ENCODE data around the gene NPFF. TPM values are rescaled to one million over a fixed set of nuclear protein-coding genes. Genes with fewer than 3 reads are reported as not detected.

The NPFF gene
- total RNA-seq, 1 donor from 2014 or later, result not detected

DNA sequence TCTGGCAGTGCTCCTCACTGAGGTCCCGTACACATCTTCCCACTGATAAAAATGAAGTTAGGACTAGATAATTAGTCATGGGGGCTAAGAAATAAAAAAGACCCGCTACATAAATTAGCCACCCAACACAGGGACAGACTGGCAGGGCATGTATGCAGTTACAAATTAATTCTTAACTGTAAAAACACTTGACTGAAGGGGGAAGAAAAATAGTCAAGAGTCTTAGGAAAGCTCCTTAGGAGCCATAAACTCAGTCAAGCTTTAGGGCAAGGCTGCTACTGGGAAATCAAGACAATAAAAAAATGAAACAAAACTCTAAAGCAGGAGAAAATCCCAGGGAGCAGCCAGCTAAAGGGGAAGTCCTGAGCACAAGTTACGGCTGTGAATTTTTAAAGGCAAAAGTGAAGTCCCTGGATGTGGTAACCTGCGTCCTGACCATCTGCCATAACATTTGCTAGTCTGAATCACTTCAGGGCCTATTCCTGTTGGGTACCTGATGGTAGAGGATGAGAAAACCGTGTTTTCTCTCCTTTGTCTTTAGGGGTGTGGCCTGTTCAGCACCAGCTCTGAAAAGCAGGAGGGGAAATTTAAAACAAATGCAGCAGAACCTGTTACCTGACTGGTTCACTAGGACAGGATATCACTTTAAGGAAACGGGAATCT lies 7.5 kb upstream of the NPFF start:
- DNase-seq (ENCODE audit: low read depth), result no peak

- DNase-seq (ENCODE audit: low read depth), result no peak
Measured at GRCh38 chr12:53513712-53514410, 6.6 kb upstream of the NPFF start.

DNA sequence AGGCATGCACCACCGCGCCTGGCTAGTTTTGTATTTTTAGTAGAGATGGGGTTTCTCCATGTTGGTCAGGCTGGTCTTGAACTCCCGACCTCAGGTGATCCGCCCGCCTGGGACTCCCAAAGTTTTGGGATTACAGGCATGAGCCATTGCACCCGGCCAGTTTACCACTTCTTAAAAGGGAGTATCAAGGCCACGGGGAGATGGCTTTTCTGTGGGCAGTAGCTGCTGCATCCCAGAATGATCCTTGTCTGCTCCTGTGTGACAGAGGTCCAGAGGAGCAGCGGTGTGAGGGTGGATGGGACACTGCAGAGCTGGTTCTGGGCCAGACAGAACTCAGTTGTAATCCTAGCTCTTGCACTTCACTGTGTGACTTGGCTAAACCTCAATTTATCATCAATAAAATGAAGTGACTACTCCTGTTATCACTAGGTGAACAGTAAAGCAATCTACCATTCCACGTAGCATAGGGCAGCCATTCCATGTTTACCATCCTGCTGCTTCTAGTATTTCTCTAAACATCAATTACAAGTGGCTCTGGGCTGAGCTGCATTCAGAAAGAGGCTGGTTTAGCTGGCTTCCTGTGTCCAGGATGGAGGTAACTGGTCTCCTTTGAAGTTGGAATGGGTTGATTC lies 3.0 kb upstream of the NPFF start:
- DNase-seq (ENCODE audit: low read depth), result no peak

- DNase-seq (ENCODE audit: low read depth), result peak; percentile 59
Measured at GRCh38 chr12:53508534-53509170, 1.4 kb upstream of the NPFF start.

GRCh38 chr12:53507603-53507885 lies 260 bp upstream of the NPFF start:
- no peak for DNase-seq (ENCODE audit: low read depth)

- DNase-seq (ENCODE audit: low read depth), result no peak
Measured at GRCh38 chr12:53506450-53506785, 866 bp downstream of the NPFF start.

DNA sequence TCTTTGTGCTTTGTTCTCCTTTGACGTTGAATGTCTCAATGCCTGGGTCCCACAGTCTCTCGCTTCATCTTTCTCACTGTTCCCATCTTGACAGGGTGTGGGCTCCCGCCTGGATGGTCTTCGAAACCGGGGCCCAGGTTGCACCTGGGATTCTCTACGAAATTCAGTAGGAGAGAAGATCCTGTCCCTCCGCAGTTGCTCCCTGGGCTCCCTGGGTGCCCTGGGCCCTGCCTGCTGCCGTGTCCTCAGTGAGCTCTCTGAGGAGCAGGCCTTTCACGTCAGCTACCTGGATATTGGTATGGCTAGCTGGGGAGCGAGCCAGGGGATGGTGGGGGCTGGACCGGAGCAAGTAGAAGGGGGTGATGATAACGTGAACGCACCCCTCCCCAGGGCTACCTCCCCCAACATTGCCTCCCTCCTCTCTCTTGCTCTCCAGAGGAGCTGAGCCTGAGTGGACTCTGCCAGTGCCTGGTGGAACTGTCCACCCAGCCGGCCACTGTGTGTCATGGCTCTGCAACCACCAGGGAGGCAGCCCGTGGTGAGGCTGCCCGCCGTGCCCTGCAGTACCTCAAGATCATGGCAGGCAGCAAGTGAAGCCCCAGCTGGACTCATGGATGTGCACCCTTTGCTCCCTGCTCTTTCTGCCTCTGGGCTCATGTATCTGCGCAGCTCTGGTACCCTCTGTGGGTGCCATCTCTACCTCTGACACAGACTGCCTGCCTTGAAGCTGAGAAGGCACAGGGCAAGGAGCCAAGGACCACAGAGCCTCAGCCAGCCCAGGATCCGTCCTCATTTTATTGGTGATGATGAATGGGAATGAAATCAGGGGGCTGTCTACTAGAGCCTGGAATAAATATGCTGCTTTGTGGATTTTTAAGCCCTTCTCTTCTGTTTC lies 1.5 kb downstream of the NPFF start:
- DNase-seq (ENCODE audit: low read depth), result no peak

- no peak for DNase-seq (ENCODE audit: low read depth)
Measured at GRCh38 chr12:53505086-53505485, 2.2 kb downstream of the NPFF start.

GRCh38 chr12:53504004-53504920 lies 3.0 kb downstream of the NPFF start:
- DNase-seq (ENCODE audit: low read depth), result no peak

DNA sequence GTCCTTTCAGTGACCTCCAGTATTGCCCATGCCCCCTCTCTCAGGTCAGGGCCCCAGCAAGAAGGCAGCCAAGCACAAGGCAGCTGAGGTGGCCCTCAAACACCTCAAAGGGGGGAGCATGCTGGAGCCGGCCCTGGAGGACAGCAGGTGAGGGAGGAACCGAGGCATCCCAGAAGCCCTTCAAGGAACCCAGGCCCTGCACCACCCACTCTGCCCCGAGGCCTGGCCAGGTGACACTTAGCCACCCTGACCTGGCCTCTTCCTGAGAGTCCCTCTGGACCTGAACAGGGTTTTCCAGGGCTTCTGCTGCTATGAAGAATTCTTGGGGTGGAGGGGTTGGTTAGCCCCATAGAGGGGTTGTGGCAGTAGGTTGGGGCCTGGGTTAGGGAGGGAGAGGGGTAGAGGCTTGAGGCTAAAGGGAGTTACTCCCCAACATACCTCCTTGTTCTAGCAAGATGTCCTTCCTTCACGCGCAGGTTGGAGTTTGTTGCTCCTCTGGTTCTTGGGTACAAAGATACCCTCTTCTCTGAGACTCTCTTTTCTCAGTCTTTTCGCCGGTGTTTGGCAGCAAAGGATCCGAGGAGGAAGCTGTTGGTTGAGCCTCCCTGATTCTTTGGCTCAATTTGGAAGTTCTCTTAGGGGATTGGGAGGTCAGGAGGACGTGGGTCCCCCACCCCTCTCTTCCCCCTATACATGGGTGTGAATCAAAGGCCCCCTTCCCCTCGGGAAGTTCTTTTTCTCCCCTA lies 4.1 kb downstream of the NPFF start:
- DNase-seq (ENCODE audit: low read depth), result no peak

DNA sequence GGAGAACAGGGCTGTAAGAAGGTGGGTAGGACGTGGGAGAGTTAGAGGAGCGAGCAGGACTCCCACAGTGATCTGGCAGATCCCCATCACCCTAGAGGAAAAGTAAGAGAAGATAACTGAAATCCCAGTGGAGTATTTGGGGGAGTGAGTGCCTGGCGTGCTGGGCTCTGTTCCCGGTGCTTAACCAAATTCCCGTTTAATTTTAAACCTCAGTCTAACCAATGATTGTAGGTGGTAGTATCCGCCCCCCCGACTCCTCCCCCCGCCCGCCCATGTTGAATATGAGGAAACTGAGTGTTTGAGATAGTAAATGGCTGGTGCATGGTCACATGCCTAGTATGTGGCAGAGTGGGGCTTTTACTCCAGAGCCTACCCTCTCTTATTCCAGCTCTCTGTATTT lies 5.0 kb downstream of the NPFF start:
- DNase-seq (ENCODE audit: low read depth), result no peak

DNA sequence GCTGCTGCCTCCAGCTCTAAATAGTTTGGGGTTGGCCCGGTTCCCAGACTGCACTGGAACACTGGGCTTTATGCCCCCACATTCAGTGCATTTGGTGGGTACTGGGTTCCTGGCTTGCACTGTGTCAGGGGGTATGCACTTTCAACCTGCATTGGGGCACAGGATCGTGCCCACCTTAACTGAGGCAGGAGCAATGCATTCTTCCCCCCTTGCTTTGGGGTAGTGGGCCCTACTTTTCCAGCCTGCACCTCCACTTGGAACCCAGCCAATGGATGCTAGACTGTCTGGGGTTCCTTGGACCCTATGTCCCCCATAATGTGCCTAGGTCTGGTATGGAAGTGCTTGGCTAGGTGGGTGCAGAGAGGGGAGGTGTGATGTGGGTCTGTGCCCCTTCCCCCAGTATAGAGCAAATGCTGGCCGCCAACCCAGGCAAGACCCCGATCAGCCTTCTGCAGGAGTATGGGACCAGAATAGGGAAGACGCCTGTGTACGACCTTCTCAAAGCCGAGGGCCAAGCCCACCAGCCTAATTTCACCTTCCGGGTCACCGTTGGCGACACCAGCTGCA lies 5.6 kb downstream of the NPFF start:
- no peak for DNase-seq (ENCODE audit: low read depth)

- peak; percentile 99 for DNase-seq (ENCODE audit: low read depth)
Measured at GRCh38 chr12:53500776-53501614, 6.3 kb downstream of the NPFF start, which contains the start of gene TARBP2. TSS of gene TARBP2 (plus strand) at chr12:53501283. CDS start at chr12:53501409, 126 bp downstream.

GRCh38 chr12:53500142-53500775 lies 7.0 kb downstream of the NPFF start:
- DNase-seq (ENCODE audit: low read depth), result peak; percentile 80

- no peak for DNase-seq (ENCODE audit: low read depth)
Measured at GRCh38 chr12:53499266-53500141, 7.8 kb downstream of the NPFF start, which contains the start of gene MAP3K12. TSS of gene MAP3K12 (minus strand) at chr12:53499458. CDS start at chr12:53487391, 12,067 bp downstream.

DNA sequence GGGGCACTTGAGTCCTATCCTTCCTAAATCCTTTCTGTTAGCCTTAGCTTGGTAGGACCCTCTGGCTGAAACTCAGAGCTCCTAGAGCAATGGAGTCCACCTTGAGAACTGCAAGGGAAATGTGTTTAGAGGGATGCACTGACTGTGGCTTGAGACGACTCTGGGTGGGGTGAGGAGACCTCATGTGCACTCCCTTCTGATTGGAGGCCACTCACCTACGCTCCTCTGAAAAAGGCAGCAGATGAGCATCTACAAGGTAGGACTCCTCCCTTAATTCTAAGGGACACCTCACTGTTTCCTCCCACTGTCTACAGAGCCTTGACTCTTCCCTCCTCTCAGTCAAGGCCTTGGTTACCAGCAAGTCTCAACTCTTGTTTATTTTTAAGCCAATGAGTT lies 9.1 kb downstream of the NPFF start:
- no peak for DNase-seq (ENCODE audit: low read depth)

DNA sequence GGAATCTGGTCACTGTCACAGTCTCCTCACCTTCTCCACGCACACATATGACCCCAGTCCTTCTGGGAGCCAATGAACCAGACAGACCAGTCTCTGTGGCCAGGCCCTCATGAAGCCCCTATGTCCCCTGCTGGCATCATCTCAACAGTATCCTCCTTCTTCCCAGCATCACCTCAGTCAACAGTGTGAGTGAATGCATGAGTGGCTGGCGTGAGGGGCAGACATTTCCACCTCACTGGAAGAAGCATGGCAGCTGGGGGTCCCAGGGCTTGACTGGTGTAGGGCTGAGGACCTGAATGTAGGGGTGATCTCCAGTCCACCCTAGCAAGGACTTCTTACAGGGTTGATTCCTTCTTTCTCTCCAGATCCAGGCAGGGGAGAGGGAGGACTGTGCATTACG lies 9.8 kb downstream of the NPFF start:
- no peak for DNase-seq (ENCODE audit: low read depth)

Measured in renal cortical epithelial cell (primary cell).